Hindlimb muscle (tissue), 1 donor: Measurements from ENCODE around the gene EOGT. TPM values are rescaled to one million over a fixed set of nuclear protein-coding genes. Genes with fewer than 3 reads are reported as not detected.

Source experiments
- DNase-seq: peaks from one replicate; pipeline ENCODE4 v3.0.0-alpha.2; 2013
- polyA plus RNA-seq: library from polyadenylated mRNA; unstranded; fragments of 120-200 nt; gene quantifications from one replicate; pipeline ENCODE4 v1.2.1, GENCODE V29; 2013; ENCODE audit not compliant: insufficient read length

The EOGT gene
- polyA plus RNA-seq, 1 donor, result 16.0 TPM

DNA sequence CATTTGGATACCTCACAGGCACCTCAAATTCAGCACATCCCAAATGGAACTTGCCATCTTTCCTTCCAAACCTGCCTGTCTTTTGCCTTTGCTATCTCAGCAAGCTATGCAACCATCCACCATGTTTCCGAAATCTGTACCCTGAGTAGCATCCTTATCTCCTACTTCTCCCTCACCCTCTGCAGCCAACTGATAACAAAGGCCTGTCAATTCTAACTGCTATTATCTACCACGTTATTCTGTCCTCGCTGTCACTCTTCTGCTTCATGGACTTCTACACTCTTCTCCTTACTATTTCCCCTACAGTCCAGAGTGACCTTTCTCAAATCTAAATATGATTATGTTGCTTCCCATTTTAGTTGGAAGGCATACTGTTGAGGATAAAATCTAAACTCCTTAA is 55.6 kb downstream of the EOGT start:
- DNase-seq, result no peak

DNA sequence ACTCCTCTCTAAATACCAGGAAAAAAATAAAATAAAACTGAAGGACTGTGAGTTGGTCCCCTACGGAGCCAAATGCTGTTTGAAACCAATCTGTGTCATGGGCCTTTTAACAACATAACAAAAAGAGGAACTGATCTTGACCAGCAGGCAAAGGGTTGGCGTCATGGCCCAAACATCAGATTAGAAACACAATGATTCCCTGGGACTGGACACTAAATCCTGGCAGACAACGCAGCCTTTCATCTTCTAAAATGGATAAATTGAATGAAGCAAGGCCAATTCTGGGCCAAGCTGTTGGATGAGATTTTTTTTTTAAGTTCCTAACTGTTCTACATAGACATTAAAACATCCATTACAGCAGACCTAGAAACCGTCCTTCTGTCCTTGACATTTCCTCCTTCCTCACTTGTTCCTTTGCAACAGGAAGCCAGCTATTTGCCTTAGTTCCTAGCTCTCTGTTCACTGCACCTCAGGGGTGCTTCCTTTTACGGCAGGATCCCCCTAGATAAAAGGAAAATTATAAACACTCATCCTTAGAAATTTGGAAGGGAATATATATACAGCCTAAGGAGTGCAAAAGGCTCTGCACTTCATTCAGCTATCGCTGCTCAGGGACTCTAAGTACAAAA is 59.6 kb downstream of the EOGT start:
- DNase-seq, result no peak

DNA sequence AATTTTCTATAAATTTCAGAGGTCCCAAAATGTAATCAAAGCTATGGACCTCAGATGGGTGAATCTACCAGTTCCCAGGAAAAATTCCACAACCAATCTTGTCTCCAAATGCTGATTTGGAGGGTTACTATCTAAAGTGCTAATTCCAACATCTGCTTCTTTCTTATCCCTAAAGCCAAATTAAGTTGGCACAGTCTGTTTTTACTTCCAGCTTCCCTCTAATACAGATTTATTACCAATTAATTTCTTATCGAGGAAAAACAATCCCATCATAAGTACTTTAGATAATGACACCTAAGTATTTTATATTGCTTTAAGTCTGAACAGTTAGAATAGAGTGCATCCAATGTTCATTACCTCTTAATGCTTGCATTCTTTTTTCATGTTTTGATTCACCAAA is 68.3 kb downstream of the EOGT start:
- no peak for DNase-seq

DNA sequence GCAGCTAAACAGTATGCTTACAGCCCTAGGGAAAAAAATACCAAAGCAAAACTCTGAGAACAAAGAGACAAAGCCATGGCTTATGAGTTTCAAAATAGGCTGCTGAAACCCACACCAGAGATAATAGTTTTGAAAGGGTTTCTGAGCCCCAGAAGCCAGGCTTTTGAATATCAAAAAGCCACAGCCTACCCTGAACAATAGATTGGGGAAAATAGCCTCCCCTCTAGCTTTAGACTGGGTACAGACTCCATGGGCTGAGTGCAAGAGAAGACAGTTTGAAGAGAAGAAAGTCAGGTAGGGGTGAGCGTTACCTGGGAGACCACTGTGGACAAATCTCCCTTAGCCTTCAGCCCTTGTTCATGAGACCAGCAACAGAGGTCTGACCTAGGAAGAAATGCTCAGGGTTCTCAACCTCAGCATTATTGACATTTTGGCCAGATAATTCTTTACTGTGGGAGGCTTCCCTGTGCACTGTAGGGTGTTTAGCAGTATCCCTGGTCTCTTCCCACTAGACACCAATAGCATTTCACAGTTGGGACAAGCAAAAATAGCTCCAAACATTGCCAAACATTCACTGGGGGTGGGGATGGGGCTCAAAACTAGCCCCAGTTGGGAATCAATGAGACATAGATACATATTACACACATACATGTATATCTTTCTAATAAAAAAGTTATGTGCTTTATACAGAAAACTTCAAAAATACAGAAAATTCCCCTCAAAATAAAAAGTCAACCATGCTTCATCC is 69.6 kb downstream of the EOGT start:
- DNase-seq, result no peak

DNA sequence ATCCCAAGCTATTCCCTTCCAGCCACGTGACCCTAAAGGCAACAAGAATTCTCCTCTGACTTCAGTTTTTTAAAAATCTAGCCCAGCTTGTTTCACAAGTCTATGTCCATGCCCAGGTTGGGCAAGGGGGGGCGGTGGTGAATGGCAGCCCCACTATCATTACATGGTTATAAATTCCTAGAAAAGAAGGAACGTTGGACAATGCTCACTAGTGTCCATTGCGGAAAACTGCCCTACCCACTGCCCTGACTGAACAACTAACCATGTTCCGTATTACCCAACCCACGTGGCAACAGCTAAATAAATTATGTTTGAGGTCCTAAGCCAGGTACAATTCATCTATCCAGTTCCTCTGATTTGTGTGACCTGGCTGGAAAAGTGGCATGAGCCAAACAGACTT is 72.4 kb downstream of the EOGT start:
- DNase-seq, result no peak

DNA sequence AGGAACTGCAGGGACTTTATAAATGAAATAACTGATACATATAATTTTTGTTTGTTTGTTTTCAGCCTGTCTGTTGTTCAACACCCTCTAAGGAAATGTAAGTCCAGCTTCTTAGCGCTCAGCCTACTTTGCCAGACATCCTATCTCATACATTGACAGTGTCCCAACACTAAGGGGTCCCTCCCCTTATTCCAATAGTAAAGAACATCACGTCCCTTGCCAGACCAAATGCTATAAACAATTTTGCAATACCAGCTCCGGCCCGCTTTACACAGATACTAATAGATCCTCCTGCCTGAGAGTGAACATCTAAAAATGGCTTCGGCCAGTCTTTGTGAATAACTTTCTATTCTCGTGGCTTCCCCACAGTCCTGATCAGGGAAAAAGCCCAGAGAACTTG is 76.6 kb downstream of the EOGT start:
- no peak for DNase-seq

DNA sequence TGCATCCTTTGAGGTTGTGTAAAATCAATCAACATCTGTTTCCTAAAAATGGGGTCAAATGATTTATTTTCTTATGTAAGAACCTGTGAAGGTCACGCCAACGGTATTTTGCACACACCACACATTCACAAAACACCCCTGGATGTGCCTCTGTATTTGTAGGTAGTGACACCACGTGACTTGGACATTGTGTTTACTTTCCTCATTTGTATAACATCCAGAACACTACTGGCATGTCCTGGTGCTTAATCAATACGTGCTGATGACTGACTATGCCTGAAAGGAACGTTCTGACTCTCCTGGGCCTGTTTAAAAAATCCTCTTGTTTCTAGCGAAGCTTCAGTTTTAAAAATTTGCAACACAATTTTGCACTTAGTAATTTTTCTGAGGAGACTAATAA is 77.7 kb downstream of the EOGT start:
- no peak for DNase-seq

DNA sequence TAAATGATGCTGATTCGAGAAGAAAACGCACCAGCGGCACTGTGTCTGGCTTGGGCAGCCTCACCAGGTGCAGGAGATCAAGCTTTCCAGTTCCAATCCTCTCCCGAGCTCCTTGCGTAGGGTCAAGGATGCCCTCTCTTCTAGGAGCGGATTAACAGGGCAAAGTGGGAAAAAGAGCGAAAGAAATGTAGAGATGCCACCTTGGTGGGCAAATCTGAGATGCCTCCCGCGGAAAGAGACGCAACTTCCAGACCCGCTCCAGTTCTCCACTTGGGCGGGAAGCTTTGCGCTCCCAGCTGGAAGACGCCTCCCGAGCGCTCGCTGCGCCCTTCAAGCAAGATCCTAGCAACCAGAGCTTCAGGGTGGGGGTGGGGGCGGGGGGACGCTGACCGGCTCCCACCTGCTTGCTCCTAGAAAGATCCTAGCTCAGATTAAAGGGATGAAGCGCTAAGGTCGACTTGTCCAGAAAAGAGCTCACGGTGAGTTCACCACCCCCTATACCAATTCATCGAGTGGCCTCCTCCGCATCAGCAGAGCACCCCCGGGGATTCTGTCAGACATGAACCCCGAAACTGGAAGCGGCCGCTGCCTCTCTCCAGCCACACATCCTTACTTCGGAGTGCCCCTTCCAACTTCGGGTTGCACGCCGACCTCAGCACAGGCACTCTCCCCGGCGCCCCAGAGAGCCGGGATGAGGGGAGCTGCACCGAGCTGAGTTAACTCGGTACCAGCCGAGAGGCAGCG is 81.9 kb downstream of the EOGT start:
- no peak for DNase-seq

Other genes with a start within 250 kb of the EOGT start
- 0.71 TPM for gene TAFA4, start 81.1 kb downstream of the EOGT start, polyA plus RNA-seq
- 22.3 TPM for gene TMF1, start 38.6 kb upstream of the EOGT start, polyA plus RNA-seq
- gene UBA3, start 66.7 kb upstream of the EOGT start, polyA plus RNA-seq, result 38.7 TPM
- 122 TPM for gene ARL6IP5, start 71.3 kb upstream of the EOGT start, polyA plus RNA-seq
- gene LMOD3, start 108.9 kb upstream of the EOGT start, polyA plus RNA-seq, result 163 TPM